ENCODE results near the gene PTPRG.

PTPRG gene

GRCh38 chr3:61894988-61895935 lies 333.9 kb downstream of the PTPRG start:
- DNase-seq (ENCODE audit: low spot score), result no peak

DNA sequence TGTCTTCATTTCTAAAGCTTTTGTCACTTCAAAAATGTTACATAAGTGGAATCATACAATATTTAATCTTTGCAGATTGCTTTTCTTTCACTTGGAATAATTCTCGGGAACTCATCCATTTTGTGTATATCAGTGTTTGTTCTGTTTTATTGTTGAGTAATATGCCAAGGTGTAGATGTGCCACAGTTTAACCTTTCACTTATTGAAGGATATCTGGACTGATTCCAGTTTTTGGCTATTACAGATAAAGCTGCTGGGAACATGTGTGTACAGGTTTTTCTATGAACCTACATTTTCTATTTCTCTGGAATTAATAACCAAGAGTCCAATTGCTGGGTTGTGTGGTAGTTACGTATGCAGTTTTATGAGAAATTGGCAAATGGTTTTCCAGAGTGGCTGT lies 334.9 kb downstream of the PTPRG start:
- no peak for DNase-seq (ENCODE audit: low spot score)

GRCh38 chr3:61897848-61898247 lies 336.5 kb downstream of the PTPRG start:
- no peak for DNase-seq (ENCODE audit: low spot score)

GRCh38 chr3:61899700-61900462 lies 338.5 kb downstream of the PTPRG start:
- no peak for DNase-seq (ENCODE audit: low spot score)

- no peak for DNase-seq (ENCODE audit: low spot score)
These were observed 340.1 kb downstream of the PTPRG start for GRCh38 chr3:61901496-61901895.

- no peak for DNase-seq (ENCODE audit: low spot score)
These were observed 340.6 kb downstream of the PTPRG start for GRCh38 chr3:61901986-61902385.

GRCh38 chr3:61903074-61903473 lies 341.7 kb downstream of the PTPRG start:
- no peak for DNase-seq (ENCODE audit: low spot score)

GRCh38 chr3:61903931-61904657 lies 342.7 kb downstream of the PTPRG start:
- no peak for DNase-seq (ENCODE audit: low spot score)

- DNase-seq (ENCODE audit: low spot score), result no peak
These were observed 345.9 kb downstream of the PTPRG start for GRCh38 chr3:61907210-61907795.

DNA sequence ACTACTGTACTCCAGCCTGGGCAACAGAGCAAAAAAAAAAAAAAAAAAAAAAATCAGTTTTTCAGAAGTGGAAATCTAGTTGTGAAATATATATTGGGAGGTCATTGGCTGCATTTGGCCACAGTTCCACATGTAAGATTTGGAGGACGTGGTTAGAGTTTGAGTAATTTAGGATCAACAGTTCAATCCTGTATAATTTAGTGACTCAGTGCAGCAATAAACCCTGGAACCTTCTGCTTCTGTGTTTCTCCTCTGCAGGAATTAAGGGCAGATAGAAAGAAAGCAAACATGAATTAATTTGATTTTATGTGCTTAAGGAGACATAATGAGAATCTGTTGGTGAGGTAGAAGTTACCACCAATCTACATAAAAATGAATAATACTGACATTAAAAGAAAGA lies 347.0 kb downstream of the PTPRG start:
- no peak for DNase-seq (ENCODE audit: low spot score)

GRCh38 chr3:61910732-61911131 lies 349.4 kb downstream of the PTPRG start:
- DNase-seq (ENCODE audit: low spot score), result no peak

- no peak for DNase-seq (ENCODE audit: low spot score)
These were observed 350.8 kb downstream of the PTPRG start for GRCh38 chr3:61912158-61912557.

GRCh38 chr3:61913701-61914100 lies 352.3 kb downstream of the PTPRG start:
- DNase-seq (ENCODE audit: low spot score), result no peak

- DNase-seq (ENCODE audit: low spot score), result no peak
These were observed 352.9 kb downstream of the PTPRG start for GRCh38 chr3:61914276-61914675.

GRCh38 chr3:61915296-61915695 lies 353.9 kb downstream of the PTPRG start:
- no peak for DNase-seq (ENCODE audit: low spot score)

DNA sequence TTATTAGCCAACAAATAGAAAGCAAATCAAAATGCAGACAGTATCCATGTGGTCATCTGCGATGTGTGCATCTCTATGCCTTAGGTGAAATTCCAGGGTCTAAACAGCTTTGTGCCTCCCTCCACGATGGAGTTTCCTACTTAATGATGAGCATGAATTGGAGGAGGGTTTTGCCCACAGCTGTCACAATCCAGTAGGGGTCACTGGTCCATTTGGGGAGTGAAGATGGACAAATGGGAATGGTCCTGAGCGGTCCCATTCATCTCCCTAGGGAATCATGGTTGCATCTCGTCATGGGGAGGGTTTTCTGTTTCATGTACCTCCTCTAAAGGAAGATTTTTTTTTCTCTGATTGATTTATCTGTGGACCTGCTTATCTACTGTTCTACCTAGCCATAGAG lies 358.0 kb downstream of the PTPRG start:
- no peak for DNase-seq (ENCODE audit: low spot score)

DNA sequence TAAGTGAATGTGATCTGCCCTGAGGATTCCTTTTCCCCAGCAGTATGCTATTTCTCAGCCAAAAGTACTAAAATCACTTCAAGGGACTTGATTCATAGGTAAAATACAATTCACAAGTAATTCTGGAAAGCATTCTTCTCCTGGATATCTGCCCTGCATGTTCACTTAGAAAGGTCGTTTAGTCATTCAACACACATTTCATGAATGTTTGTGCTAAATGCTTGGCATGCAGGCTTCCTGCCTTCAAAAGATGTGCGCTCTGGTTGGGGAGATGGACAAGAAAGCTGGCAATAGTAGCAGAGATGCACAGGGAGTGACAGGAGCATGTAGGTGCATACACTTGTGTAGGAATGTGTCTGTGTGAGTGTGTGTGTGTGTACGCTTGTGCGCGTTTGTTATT lies 360.7 kb downstream of the PTPRG start:
- no peak for DNase-seq (ENCODE audit: low spot score)

GRCh38 chr3:61924090-61924735 lies 362.8 kb downstream of the PTPRG start:
- no peak for DNase-seq (ENCODE audit: low spot score)

- DNase-seq (ENCODE audit: low spot score), result no peak
These were observed 363.6 kb downstream of the PTPRG start for GRCh38 chr3:61924991-61925390.

DNA sequence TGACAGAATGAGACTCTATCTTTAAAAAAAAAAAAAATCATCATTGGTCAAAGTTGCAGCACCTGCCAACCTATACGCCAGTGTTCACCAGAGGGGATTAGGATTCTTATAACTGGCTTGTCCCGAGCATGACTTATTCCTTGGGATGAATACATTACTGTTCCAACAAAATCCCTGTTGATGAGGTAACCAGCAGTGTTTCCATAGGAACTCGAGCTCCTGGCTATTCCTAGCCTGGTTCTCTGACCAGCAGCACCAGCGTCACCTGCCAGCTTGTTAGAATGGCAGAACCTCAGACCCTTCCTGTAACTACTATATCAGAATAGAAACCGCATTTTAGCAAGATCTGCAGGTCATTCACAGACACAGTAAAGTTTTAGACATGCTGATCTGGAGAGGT lies 364.4 kb downstream of the PTPRG start:
- no peak for DNase-seq (ENCODE audit: low spot score)

DNA sequence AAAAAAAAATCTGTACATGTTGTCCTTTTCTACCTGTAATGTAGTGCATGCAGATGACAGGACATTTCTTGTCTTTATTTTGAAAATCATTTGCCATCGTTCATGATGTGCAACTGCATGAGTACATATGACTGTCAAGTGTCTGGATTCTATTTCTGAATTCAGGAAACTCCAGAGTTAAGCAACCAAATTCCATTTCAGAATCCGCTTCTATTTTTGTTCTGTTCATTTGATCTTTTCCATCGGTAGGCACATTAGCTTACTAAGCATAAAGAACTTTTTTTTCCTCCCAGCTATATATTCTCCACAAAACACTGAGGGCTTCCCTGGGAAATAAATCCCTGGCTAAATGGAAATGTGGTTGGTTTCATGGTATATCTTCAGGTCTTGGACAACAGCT lies 365.6 kb downstream of the PTPRG start:
- DNase-seq (ENCODE audit: low spot score), result no peak

- no peak for DNase-seq (ENCODE audit: low spot score)
These were observed 366.0 kb downstream of the PTPRG start for GRCh38 chr3:61927332-61927731.

Data from hematopoietic multipotent progenitor cell treated with erythropoietin and hydrocortisone succinate and interleukin-3 and kit ligand, for 17 days (in vitro differentiated cells).